Measurements from ENCODE around the gene ZNF598.

- TF ChIP-seq EZH2 (IDR thresholded peaks at IDR 0.05; ENCODE audit: insufficient read depth, low read length) (no peak), CTCF (IDR thresholded peaks at IDR 0.05; ENCODE audit: insufficient read depth, low read depth, low read length) (no peak)
Observed at GRCh38 chr16:2005646-2006045, 4.0 kb downstream of the ZNF598 start.

Data from astrocyte (in vitro differentiated cells and primary cell).